ENCODE results near the gene PDCD4.

DNA sequence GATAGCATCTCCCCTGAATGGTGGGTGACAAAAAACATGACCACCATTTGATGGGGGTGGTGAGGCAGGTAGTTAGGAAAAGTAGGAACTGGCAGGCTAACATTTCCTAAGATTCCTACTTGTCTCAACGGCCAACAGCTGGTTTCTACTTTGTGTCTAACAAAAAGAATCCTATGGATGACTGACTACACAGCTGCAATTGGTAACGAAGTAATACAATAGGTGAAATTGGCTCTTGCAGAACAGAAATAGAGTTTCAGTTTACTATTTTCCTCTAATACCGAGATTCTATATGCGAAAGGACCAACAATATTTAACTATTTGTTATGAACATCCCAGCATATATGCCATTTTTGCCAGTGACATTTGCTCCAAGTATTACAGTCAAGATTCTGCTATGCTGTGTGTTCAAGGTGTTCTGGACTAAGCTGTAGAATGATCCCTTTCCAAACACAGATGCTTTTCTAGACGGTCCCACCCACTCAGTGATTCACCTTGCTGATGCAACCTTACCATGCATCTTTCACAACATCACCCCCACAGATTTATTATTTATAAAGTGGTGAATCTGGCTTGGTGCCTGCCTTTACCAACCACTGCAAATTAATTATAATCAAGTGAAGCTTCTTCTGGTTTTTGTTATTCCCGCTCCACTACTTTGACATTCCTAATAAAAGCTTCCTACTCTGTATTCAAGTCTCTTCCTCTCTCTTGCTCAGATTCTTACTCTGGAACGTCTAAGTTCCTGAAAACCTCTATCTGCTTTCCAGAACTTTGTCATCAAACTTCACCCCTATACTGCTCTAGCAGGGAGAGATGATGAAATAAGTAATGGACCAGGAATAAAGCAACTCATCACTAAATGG, 30.5 kb downstream of the PDCD4 start:
- TF ChIP-seq, protein P1, sequence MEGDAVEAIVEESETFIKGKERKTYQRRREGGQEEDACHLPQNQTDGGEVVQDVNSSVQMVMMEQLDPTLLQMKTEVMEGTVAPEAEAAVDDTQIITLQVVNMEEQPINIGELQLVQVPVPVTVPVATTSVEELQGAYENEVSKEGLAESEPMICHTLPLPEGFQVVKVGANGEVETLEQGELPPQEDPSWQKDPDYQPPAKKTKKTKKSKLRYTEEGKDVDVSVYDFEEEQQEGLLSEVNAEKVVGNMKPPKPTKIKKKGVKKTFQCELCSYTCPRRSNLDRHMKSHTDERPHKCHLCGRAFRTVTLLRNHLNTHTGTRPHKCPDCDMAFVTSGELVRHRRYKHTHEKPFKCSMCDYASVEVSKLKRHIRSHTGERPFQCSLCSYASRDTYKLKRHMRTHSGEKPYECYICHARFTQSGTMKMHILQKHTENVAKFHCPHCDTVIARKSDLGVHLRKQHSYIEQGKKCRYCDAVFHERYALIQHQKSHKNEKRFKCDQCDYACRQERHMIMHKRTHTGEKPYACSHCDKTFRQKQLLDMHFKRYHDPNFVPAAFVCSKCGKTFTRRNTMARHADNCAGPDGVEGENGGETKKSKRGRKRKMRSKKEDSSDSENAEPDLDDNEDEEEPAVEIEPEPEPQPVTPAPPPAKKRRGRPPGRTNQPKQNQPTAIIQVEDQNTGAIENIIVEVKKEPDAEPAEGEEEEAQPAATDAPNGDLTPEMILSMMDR (conservative IDR thresholded peaks at IDR 0.05; ENCODE audit: low read length): no peak
- no peak for TF ChIP-seq EZH2phosphoT487 (IDR thresholded peaks at IDR 0.05; ENCODE audit: borderline replicate concordance, low read depth, low read length)
